GM19240 (cell line): ENCODE measurements around the gene THAP7.
"Not testable (repeated sequence)": the region's sequence is repeated elsewhere in the genome, so short reads cannot be mapped to it uniquely, and the experiment has no call there.

ENCODE experiments used
- DNase-seq: peaks from one replicate; pipeline ENCODE4 v3.0.0; 2011; ENCODE audit warnings: low spot score; ENCODE audit not compliant: insufficient read length

The THAP7 gene

GRCh38 chr22:20979940-20980453 is 21.9 kb downstream of the THAP7 start:
- DNase-seq = no peak

DNA sequence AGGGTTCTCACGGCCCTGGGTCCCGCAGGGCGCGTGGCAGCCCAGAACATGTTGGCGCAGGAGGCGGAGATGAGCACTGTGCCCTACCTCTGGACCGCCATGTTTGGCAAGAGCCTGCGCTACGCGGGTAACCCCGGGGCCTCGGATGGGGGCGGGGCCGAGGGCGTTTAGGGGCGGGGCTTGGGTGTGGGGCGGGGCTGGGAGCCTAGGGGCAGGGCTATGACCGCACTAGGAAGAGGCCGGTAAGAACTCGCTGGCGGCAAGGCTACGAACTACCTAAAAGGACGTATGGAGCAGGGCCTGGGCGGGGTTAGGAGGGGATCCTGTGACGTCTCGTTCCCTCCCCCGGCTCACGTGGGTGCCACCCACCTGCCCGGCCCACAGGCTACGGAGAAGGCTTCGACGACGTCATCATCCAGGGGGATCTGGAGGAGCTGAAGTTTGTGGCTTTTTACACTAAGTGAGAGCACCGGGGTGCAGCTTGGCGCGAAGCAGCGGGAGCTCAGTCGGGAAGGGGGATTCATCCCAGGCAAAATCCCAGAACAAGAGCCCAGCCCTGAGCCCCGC is 22.6 kb downstream of the THAP7 start:
- DNase-seq = no peak

- no peak for DNase-seq
Observed at GRCh38 chr22:20978419-20978818, 23.5 kb downstream of the THAP7 start.

DNA sequence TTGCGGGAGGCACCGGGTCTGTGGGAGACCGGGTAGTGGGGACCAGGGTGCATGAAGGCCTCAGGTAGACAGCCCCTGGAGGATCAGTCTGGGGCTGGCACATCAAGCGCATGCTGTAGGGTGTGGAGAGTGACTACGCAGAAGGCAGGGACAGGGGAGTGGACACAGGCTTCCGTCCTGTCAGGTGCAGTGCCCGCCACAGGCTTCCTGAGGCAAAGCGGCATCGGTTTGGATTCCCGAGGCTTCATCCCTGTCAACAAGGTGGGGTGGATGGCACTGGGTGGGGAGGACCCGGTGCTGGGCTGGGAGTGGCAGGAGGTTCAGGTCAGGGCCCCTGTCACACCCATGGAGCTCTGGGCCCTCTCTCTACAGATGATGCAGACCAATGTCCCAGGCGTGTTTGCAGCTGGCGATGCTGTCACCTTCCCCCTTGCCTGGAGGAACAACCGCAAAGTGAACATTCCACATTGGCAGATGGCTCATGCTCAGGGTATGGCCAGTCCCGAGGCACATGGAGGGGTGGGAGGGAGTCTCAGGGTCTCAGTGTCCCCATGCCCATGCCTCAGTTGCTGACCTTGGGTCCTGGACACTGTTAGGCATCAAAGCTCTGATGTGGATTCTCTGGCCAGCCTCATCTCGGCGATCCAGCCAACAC is 24.3 kb downstream of the THAP7 start:
- DNase-seq = no peak

DNA sequence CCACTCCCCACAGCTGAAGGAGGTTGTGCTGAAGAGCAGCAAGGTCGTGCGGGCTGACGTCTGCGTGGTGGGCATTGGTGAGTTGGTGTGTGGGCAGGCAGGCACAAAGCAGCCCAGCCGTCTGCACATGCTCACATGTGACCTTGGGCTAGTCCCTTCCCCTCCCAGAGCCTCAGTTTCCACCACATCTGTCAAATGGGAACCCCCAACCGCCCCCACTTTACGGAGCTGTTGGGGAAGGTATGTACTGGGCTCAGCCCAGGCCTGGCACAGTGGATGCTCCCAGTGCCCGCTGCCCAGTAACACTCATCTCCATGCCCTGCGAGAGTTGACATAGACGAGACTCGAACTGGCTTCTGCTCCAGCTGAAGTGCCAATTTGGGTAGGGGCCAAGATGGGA is 24.9 kb downstream of the THAP7 start:
- no peak for DNase-seq

DNA sequence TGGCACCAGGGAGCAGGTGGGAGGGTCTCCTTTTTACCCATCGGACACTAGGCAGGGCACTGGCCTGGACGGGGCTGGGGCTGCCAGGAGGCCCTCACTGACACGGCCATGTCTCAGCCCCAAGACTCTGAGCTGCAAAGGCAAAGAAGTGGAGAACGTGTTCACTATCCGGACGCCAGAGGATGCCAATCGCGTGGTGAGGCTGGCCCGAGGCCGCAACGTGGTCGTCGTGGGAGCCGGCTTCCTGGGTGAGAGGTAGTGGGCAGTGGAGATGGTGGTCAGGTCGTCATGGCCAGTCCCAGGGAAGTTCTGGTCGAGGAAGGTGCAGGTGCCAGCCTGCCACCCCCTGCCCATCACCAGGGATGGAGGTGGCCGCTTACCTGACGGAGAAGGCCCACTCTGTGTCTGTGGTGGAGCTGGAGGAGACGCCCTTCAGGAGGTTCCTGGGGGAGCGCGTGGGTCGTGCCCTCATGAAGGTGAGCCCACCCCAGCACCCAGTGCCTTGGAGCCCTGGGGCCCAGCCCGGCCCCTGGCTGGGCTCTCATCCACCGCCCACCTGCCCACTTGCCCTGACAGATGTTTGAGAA is 25.5 kb downstream of the THAP7 start:
- DNase-seq = no peak

GRCh38 chr22:20975541-20976290 is 26.2 kb downstream of the THAP7 start:
- no peak for DNase-seq

DNA sequence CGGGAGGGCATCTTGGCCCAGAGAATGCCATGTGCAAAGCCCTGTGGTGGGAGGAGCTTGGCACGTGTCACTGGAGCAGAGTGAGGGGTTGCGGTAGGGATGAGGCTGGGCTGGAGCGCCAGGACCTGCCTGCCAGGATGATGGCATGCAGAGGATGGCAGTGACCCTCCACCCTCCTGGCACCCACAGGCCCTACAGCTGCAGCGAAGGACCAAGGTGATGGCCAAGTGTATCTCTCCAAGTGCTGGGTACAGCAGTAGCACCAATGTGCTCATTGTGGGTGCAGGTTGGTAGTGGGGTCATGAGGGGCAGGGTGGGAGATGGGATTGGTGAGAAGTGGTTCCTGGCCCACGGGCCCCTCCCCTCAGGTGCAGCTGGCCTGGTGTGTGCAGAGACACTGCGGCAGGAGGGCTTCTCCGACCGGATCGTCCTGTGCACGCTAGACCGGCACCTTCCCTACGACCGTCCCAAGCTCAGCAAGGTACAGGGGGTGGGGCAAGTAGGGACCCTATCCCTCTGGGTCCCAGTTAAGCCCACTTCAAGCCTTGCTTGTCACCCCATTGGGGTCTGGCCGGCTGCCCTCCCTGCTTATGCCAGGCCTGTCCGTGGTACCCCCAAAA is 27.5 kb downstream of the THAP7 start:
- no peak for DNase-seq

DNA sequence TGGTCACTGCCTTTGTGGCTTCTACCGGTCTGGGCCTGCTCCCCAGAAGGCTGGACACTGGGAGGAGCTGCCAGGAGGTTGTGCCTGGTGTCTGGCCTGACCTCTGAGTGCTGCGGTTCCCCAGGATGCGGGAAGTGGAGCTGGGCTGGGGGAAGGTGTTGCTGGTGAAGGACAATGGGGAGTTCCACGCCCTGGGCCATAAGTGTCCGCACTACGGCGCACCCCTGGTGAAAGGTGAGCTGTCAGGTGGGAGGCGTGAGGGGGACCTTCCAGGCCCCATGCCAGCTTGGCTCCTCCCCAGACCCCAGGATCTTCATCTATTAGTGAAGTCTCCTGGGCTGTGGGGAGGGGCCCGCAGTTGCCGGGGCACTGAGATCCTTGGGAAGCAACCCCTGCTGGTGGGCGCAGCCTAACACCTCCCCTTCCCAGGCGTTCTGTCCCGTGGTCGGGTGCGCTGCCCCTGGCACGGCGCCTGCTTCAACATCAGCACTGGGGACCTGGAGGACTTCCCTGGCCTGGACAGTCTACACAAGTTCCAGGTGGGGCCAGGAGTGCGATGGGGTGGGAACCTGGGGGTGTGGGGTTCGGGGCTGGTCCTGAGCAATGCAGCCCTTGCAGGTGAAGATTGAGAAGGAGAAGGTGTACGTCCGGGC is 28.2 kb downstream of the THAP7 start:
- no peak for DNase-seq

DNA sequence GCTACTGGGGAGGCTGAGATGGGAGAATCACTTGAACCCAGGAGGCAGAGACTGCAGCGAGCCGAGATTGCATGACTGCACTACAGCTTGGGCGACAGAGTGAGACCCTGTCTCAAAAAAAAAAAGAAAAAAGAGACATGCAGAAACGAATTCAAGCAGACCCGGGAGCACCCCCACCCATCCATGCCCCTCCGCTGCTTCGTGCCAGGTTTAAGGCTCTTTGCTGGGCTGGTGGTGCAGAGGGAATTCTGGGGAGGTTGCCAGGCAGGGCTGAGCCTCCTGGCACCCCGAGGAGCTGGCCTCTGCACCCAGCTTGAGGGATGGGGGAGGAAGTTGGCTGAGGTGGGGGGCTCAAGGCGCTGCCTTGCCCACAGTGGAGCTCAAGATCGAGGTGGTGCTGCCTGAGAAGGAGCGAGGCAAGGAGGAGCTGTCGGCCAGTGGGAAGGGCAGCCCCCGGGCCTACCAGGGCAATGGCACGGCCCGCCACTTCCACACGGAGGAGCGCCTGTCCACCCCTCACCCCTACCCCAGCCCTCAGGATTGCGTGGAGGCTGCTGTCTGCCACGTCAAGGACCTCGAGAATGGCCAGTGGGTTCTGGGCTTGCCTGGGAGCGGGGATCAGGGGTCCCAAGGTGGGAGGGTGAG is 28.9 kb downstream of the THAP7 start:
- DNase-seq = no peak

DNA sequence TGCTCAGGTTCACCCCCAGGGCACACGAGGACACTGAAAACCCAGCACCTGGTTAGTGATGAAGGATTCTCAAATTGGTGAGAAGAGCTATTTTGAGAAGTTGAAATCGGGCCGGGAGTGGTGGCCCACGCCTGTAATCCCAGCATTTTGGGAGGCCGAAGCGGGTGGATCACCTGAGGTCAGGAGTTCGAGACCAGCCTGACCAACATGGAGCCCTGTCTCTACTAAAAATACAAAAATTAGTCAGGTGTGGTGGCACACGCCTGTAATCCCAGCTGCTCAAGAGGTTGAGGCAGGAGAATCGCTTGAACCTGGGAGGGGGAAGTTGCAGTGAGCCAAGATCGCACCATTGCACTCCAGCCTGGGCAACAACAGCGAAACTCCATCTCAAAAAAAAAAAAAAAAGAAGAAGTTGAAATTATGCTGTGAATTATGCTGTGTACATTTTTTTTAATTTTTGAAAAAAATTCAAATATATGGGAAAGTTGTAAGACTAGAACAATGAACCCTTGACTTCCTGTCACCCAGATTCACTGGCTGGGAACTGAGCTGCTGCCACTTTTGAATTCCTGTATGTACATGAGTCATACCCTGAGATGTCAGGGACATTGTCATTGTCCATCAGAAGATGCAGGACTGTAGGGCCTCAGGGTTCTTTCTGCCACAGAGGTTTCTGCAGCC is 29.8 kb downstream of the THAP7 start:
- DNase-seq = not testable (repeated sequence)

DNA sequence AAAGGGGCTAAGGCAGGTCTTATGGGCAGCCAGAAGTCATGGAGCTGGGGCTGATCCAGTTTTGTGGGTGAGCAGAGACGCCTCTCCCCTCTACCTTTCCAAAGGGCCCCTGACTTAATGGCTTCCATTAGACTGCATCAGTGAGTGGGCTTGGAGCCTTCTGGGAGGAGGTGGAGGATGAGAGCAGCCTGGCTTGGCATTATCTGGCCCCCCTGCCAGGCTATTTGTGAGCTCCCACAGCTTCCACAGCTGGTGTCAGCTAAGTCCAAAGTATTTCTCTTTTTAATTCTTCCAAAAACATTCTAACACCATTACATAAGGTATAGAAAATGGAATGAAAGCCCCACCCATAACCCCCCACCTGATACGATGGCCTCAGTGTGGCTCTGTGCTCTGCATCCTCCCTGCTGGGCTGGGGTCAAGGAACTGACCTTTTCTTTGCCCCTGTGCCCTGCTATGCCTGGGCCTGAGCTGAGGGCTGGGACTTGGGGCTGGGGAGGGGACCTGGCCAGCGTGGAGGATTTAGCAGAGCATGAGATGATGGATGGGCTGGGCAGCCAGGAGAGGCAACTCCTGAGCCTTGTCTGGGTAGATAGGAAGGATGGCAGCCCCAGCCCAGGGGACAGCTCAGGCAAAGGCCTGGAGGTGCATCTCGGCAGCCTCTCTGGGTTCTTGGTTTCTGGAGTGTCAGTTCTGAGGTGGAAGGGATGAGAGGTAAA is 30.8 kb downstream of the THAP7 start:
- no peak for DNase-seq

DNA sequence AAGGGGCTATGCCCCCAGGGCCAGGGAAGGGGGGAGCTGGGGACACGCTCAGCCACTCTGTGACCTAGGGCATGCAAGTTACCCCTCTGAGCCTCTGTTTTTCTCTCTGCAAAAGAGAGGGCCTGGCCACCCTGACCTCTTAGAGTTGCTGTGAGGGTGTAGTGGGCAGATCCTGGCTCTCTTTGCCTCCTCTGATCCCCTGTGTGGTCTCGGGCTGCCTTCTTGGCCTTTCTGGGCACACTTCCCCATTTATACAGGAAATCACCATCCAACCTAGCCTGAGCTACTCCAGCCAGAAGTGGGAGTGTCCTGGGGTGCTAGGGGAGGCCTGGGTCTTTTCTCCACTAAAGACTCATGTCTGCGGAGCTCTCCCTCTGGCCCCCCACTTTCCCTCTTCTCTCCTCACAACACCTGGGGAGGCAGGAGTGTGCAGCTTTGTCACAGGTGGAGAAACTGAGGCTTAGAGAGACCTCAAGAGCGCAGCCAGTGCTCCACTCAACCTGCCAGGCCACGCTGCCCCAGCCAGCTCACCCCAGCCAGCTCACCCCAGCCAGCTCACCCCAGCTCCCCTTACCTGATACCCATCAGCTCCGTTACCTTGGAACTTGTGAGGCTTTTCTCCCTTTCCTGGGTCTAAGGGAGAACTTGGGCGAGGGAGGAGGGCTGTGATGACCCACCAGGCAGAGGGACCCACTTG is 33.5 kb downstream of the THAP7 start:
- no peak for DNase-seq

DNA sequence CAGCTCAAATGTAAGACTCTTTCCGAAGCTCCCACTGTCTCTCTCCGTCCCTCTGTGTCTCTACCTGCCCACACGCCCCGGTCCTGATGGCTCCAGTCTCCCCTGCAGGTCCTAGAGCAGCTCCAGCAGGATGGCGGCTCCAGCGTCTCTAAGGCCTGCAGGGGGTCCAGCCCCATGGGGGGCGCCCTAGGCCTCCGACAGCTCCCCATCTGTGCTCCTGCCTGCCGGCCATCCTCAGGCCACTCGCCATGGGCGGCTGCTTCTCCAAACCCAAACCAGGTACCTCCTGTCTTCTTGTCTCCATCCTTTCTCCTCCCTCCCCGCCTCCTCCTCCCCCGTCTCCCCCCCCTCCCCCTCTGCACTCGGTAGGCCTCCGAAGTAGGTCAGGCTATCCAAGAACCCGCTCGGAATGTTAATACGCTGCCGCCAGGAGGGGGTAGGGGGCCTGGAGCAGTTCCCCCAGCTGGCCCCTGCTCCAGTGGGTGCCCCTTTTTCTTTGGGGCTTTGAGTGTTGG is 34.2 kb downstream of the THAP7 start:
- no peak for DNase-seq

- no peak for DNase-seq
Observed at GRCh38 chr22:20966883-20967696, 34.8 kb downstream of the THAP7 start, which contains the start of gene AIFM3. AIFM3 (plus strand) TSS chr22:20967255; CDS start chr22:20967945, 690 bp downstream.

DNA sequence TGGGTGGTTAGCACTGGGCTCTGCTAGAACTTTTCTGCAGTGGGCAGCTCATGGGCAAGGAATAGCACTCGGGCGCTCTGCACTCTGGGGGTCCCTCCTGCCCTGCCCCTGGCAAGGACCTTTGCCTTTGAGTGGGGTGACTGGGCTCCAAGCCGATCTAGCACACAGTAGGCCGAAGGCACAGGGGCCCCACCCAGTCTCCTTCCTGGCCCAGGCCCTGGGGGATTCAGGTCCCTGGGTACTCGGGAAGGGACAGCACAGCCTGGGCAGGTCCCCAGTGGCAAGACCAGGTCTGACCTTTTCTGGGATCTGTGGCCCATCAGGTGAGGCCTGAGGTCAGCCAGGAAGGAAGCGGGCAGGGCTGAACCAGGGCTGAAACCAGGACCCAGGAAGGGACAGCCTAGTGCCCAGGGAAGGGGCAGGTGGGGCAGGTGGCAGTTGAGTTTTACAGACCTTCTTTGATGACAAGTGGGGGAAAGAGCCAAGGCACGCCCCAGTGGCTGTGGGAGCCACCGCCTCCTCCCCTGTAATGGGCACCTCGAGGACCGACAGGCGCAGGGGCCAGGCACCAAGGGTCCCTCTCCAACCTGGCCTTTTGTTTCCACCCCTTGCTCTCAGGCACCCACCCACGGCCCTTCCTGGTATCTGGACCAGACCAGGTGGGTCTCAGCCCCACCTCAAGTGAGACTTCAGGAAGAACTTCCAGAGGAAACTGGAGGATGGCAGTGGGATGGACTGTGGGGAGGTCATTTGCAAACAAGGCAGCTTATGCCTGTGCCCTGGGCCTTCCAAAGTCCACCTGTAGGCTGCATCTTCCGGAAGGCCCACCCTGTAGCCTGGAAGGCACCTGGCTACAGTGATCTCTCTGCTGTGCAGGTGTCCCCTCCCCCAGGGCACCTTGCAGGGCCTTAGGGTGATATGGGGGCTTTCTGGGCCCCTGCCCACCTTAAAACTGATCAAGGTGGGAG is 35.7 kb downstream of the THAP7 start:
- DNase-seq = no peak
